Neural cell (in vitro differentiated cells): ENCODE measurements around the gene STARD10.

Experiments
- CTCF ChIP-seq: fragments of 450-650 bp; IDR thresholded peaks from 2 replicates; pipeline ENCODE4 v1.5.1; 2014; ENCODE audit warnings: antibody characterized with exemption, mild to moderate bottlenecking, moderate library complexity; ENCODE audit not compliant: poor library complexity, severe bottlenecking
- EZH2 ChIP-seq: fragments of 200-600, 300-800 bp; shearing (Covaris generic), sonication (generic); IDR thresholded peaks from 2 replicates; pipeline ENCODE4 v1.6.1; 2014; ENCODE audit warnings: antibody characterized with exemption, low read length, borderline replicate concordance, mild to moderate bottlenecking; ENCODE audit not compliant: insufficient read depth, poor library complexity, severe bottlenecking
- RAD21 ChIP-seq: fragments of 450-650 bp; conservative IDR thresholded peaks from 2 replicates; pipeline ENCODE4 v1.6.1; 2014; ENCODE audit warnings: antibody characterized with exemption, mild to moderate bottlenecking, moderate library complexity
- REST ChIP-seq: IDR thresholded peaks from 2 replicates; pipeline ENCODE4 v1.6.1; 2012; ENCODE audit warnings: borderline replicate concordance
- TAF1 ChIP-seq: IDR thresholded peaks from 2 replicates; pipeline ENCODE4 v1.6.1; 2012; ENCODE audit warnings: low read depth

- TF ChIP-seq CTCF: no peak
- no peak for TF ChIP-seq RAD21
- no peak for TF ChIP-seq TAF1
- TF ChIP-seq EZH2: no peak
- no peak for TF ChIP-seq REST
These were observed 69.8 kb downstream of the STARD10 start for GRCh38 chr11:72724021-72724551.
